Activated CD4-positive, alpha-beta memory T cell treated with anti-CD3 and anti-CD28 coated beads, Interleukin-2, amount 10 ng/mL, durations not matched to agents 7 days and 5 days (primary cell): ENCODE data around the gene OPRL1. TPM values are rescaled to one million over a fixed set of nuclear protein-coding genes. Genes with fewer than 3 reads are reported as not detected.
A peak's percentile ranks its signal among the peaks of the same experiment; 100 is the strongest.

Experiments
- CTCF ChIA-PET: fragments of 350-600 bp; sonication (Branson Sonifier 250); formaldehyde crosslinking; loops from one replicate; lab custom pipeline; 2021; ENCODE audit warnings: antibody characterized with exemption, inconsistent platforms; lab: Charles Lee
- POLR2A ChIA-PET: fragments of 350-600 bp; sonication (Branson Sonifier 250); formaldehyde crosslinking; loops from one replicate; lab custom pipeline; 2021; ENCODE audit warnings: antibody characterized with exemption; lab: Charles Lee
- DNase-seq: peaks from one replicate; pipeline ENCODE4 v3.0.0-alpha.2; 2020
- H3K27ac Mint-ChIP-seq: one replicate; pipeline ENCODE4 v1.8.0; 2021; ENCODE audit warnings: mild to moderate bottlenecking, mixed read lengths
- H3K27me3 Mint-ChIP-seq: one replicate; pipeline ENCODE4 v1.8.0; 2021; ENCODE audit warnings: mixed read lengths
- H3K36me3 Mint-ChIP-seq: one replicate; pipeline ENCODE4 v1.8.0; 2021; ENCODE audit warnings: low read depth, mixed read lengths
- H3K4me1 Mint-ChIP-seq: one replicate; pipeline ENCODE4 v1.8.0; 2021; ENCODE audit warnings: mixed read lengths
- H3K4me3 Mint-ChIP-seq: one replicate; pipeline ENCODE4 v1.8.0; 2021; ENCODE audit warnings: mild to moderate bottlenecking, mixed read lengths
- H3K9me3 Mint-ChIP-seq: one replicate; pipeline ENCODE4 v1.8.0; 2021; ENCODE audit warnings: mixed read lengths
- total RNA-seq, 2 experiments: library from RNA; stranded (reverse); gene quantifications; one replicate each; pipeline ENCODE4 v1.2.3, GENCODE V29; 2021

The OPRL1 gene
- total RNA-seq, 2 experiments from 2014 or later: 1.2 to 1.6 TPM

- Mint-ChIP-seq H3K36me3 (no peaks in the 10 kb centered on the region), H3K9me3 (no peaks in the 10 kb centered on the region), H3K27ac (no peak overlapping the region), H3K27me3 (peaks cover 33% of the 10 kb centered on the region), H3K4me1 (peaks cover 20% of the 10 kb centered on the region), H3K4me3 (no peak overlapping the region)
- POLR2A ChIA-PET: interaction anchor here (1.6 to 2.8 kb wide), 2 partner anchors 13 to 14 kb away, joined by 5 to 9 read pairs; no protein-coding TSS in a partner anchor
- no peak for DNase-seq
- CTCF ChIA-PET: no interaction called here
These were observed 27.6 kb upstream of the OPRL1 start for GRCh38 chr20:64052326-64052722.

- CTCF ChIA-PET: interaction anchor here (2.8 kb wide), 1 partner anchor 14 kb away, joined by 11 read pairs; no protein-coding TSS in a partner anchor
- Mint-ChIP-seq H3K4me1 (peaks cover 26% of the 10 kb centered on the region), H3K4me3 (no peak overlapping the region), H3K36me3 (no peaks in the 10 kb centered on the region), H3K27ac (no peak overlapping the region), H3K27me3 (peaks cover 26% of the 10 kb centered on the region), H3K9me3 (no peaks in the 10 kb centered on the region)
- POLR2A ChIA-PET: interaction anchor here (1.4 to 2.8 kb wide), 4 partner anchors 9 to 14 kb away, joined by 5 to 9 read pairs (median 6); partner anchors contain the start of gene TCEA2
- no peak for DNase-seq
These were observed 26.7 kb upstream of the OPRL1 start for GRCh38 chr20:64052987-64053840.

DNA sequence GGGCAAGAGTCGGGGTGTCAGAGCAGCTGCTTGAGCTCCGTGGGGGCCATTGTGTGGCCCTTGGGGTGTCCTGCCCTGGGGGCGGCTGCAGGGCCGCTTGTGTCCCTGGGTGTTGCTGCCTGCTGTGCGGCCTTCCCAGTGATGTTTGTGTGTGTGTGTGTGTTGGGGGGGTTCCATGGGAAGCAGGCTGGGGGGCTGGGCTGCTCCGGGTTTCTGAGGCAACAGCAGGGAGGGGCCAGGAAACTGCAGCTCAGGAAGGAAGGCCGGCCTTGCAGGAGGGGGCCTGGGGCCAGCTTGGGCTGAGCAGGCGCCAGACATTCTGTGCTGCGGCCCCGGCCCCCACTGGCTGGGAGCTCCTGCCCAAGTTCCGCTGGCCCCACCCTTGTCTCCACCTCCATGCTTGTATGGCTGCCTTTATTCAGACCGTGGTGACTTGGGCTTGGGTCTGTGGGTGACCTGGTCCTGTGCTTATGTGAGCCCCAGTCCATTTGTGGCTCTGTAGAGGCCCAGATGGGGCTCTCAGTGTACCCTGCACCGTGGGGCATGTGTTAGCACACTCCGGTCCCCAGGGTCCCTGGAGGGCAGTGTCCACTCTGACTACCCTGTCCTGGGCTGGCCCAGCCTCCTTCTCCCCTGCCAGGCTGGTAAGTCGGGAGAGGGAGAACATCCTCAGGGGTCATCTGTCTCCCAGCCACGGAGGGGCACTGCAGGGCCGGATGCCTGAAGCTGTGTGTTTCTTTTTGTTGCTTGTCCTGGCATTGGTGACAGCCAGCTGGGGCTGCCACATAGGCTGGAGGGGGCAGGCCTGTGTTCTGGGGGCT is 25.8 kb upstream of the OPRL1 start:
- Mint-ChIP-seq H3K4me3 (no peak overlapping the region), H3K27me3 (peaks cover 25% of the 10 kb centered on the region), H3K36me3 (no peaks in the 10 kb centered on the region), H3K4me1 (peaks cover 30% of the 10 kb centered on the region), H3K9me3 (no peaks in the 10 kb centered on the region), H3K27ac (no peak overlapping the region)
- no peak for DNase-seq
- POLR2A ChIA-PET: interaction anchor here (0.7 to 2.8 kb wide), 7 partner anchors 8 to 74 kb away, joined by 3 to 9 read pairs (median 5); partner anchors contain the start of genes PRPF6 and TCEA2
- CTCF ChIA-PET: interaction anchor here (0.7 to 2.8 kb wide), 4 partner anchors 9 to 73 kb away, joined by 3 to 11 read pairs (median 4); partner anchors contain the start of genes PRPF6 and TCEA2

- H3K36me3 Mint-ChIP-seq: no peaks in the 10 kb centered on the region
- DNase-seq: no peak
- CTCF ChIA-PET: interaction anchor here (1.4 to 2.8 kb wide), 2 partner anchors 17 to 74 kb away, joined by 5 to 11 read pairs; partner anchors contain the start of gene PRPF6
- peaks cover 34% of the 10 kb centered on the region for H3K4me1 Mint-ChIP-seq
- no peak overlapping the region for H3K4me3 Mint-ChIP-seq
- H3K27ac Mint-ChIP-seq: peak overlapping the region; percentile 56
- peaks cover 19% of the 10 kb centered on the region for H3K27me3 Mint-ChIP-seq
- no peaks in the 10 kb centered on the region for H3K9me3 Mint-ChIP-seq
- POLR2A ChIA-PET: interaction anchor here (1.2 kb wide), 1 partner anchor 17 kb away, joined by 5 read pairs; no protein-coding TSS in a partner anchor
These were observed 24.4 kb upstream of the OPRL1 start for GRCh38 chr20:64055396-64055892.

GRCh38 chr20:64055893-64056638 is 23.8 kb upstream of the OPRL1 start:
- no peak for DNase-seq
- ChIA-PET CTCF (interaction anchor here (1.4 kb wide), 1 partner anchor 270 kb away, joined by 3 read pairs; no protein-coding TSS in a partner anchor), POLR2A (interaction anchor here (3.0 kb wide), 1 partner anchor 17 kb away, joined by 12 read pairs; no protein-coding TSS in a partner anchor)
- Mint-ChIP-seq H3K27ac (no peak overlapping the region), H3K4me1 (peaks cover 34% of the 10 kb centered on the region), H3K27me3 (peaks cover 13% of the 10 kb centered on the region), H3K36me3 (no peaks in the 10 kb centered on the region), H3K4me3 (no peak overlapping the region), H3K9me3 (no peaks in the 10 kb centered on the region)

GRCh38 chr20:64056639-64056888 is 23.3 kb upstream of the OPRL1 start:
- Mint-ChIP-seq H3K9me3 (no peaks in the 10 kb centered on the region), H3K27me3 (peaks cover 11% of the 10 kb centered on the region), H3K4me3 (no peak overlapping the region), H3K27ac (no peak overlapping the region), H3K4me1 (peaks cover 34% of the 10 kb centered on the region), H3K36me3 (no peaks in the 10 kb centered on the region)
- ChIA-PET CTCF (interaction anchor here (1.4 to 1.9 kb wide), 2 partner anchors 18 to 270 kb away, joined by 3 to 19 read pairs; no protein-coding TSS in a partner anchor), POLR2A (interaction anchor here (3.0 kb wide), 1 partner anchor 18 kb away, joined by 12 read pairs; no protein-coding TSS in a partner anchor)
- DNase-seq: no peak

- Mint-ChIP-seq H3K27ac (peak overlapping the region; percentile 75), H3K4me1 (peaks cover 37% of the 10 kb centered on the region), H3K36me3 (no peaks in the 10 kb centered on the region), H3K4me3 (peak overlapping the region; percentile 73), H3K27me3 (peaks cover 7% of the 10 kb centered on the region), H3K9me3 (no peaks in the 10 kb centered on the region)
- DNase-seq: peak; percentile 45
- POLR2A ChIA-PET: interaction anchor here (1.0 to 3.0 kb wide), 2 partner anchors 15 to 18 kb away, joined by 4 to 12 read pairs; no protein-coding TSS in a partner anchor
- CTCF ChIA-PET: interaction anchor here (0.7 to 1.9 kb wide), 8 partner anchors 9 to 484 kb away, joined by 3 to 19 read pairs (median 4); partner anchors contain the start of genes OPRL1, PRPF6 and RGS19
These were observed 22.8 kb upstream of the OPRL1 start for GRCh38 chr20:64056889-64057627.

- no peaks in the 10 kb centered on the region for H3K9me3 Mint-ChIP-seq
- no peaks in the 10 kb centered on the region for H3K36me3 Mint-ChIP-seq
- peaks cover 44% of the 10 kb centered on the region for H3K4me1 Mint-ChIP-seq
- CTCF ChIA-PET: interaction anchor here (0.7 to 1.9 kb wide), 9 partner anchors 8 to 484 kb away, joined by 3 to 19 read pairs (median 3); partner anchors contain the start of genes OPRL1, PRPF6 and RGS19
- H3K27ac Mint-ChIP-seq: peak overlapping the region; percentile 75
- peak overlapping the region; percentile 73 for H3K4me3 Mint-ChIP-seq
- peak; percentile 86 for DNase-seq
- peaks cover 7% of the 10 kb centered on the region for H3K27me3 Mint-ChIP-seq
- POLR2A ChIA-PET: interaction anchor here (1.0 to 3.0 kb wide), 2 partner anchors 16 to 19 kb away, joined by 4 to 12 read pairs; no protein-coding TSS in a partner anchor
These were observed 22.0 kb upstream of the OPRL1 start for GRCh38 chr20:64057628-64058498.

GRCh38 chr20:64058536-64058935 is 21.3 kb upstream of the OPRL1 start:
- Mint-ChIP-seq H3K4me1 (peaks cover 44% of the 10 kb centered on the region), H3K36me3 (no peaks in the 10 kb centered on the region), H3K4me3 (peak overlapping the region; percentile 73), H3K27ac (no peak overlapping the region), H3K9me3 (no peaks in the 10 kb centered on the region), H3K27me3 (peaks cover 2% of the 10 kb centered on the region)
- CTCF ChIA-PET: interaction anchor here (1.1 to 1.3 kb wide), 2 partner anchors 18 to 20 kb away, joined by 3 read pairs; no protein-coding TSS in a partner anchor
- POLR2A ChIA-PET: interaction anchor here (3.0 kb wide), 1 partner anchor 20 kb away, joined by 12 read pairs; no protein-coding TSS in a partner anchor
- DNase-seq: no peak

- H3K27me3 Mint-ChIP-seq: no peaks in the 10 kb centered on the region
- H3K4me1 Mint-ChIP-seq: peaks cover 66% of the 10 kb centered on the region
- peaks cover 5% of the 10 kb centered on the region for H3K36me3 Mint-ChIP-seq
- CTCF ChIA-PET: interaction anchor here (0.9 to 3.6 kb wide), 11 partner anchors 8 to 524 kb away, joined by 3 to 27 read pairs (median 3); partner anchors contain the start of genes OPRL1, PRPF6, RGS19 and SAMD10
- no peak for DNase-seq
- H3K4me3 Mint-ChIP-seq: peak overlapping the region; percentile 82
- H3K9me3 Mint-ChIP-seq: no peaks in the 10 kb centered on the region
- POLR2A ChIA-PET: interaction anchor here (1.1 to 1.9 kb wide), 8 partner anchors 9 to 326 kb away, joined by 3 to 14 read pairs (median 5); partner anchors contain the start of genes LIME1, RGS19, SAMD10 and UCKL1
- H3K27ac Mint-ChIP-seq: no peak overlapping the region
These were observed 17.6 kb upstream of the OPRL1 start for GRCh38 chr20:64062276-64062595.
